HEK293 (cell line): Measurements from ENCODE around the gene HOXB7.

Experiments
- CTCF ChIP-seq: fragments of 450-650 bp; formaldehyde crosslinking; IDR thresholded peaks from 2 replicates; pipeline ENCODE4 v1.5.1; 2016; ENCODE audit warnings: missing biosample characterization, missing genetic modification characterization
- KLF16 ChIP-seq: fragments of 450-650 bp; formaldehyde crosslinking; IDR thresholded peaks from 2 replicates; pipeline ENCODE4 v1.5.1; 2017; ENCODE audit warnings: missing biosample characterization, missing genetic modification characterization
- ZNF488 ChIP-seq: fragments of 450-650 bp; formaldehyde crosslinking; IDR thresholded peaks from 2 replicates; pipeline ENCODE4 v1.5.1; 2016; ENCODE audit warnings: missing biosample characterization, missing genetic modification characterization
- ZNF548 ChIP-seq: fragments of 450-650 bp; formaldehyde crosslinking; IDR thresholded peaks from 2 replicates; pipeline ENCODE4 v1.5.1; 2016; ENCODE audit warnings: missing biosample characterization, missing genetic modification characterization
- TF ChIP-seq, protein P1 (sequence below): fragments of 450-650 bp; formaldehyde crosslinking; IDR thresholded peaks from 2 replicates; pipeline ENCODE4 v1.5.1; 2017; ENCODE audit warnings: missing biosample characterization, missing genetic modification characterization

GRCh38 chr17:48639136-48639535, 28.3 kb upstream of the HOXB7 start:
- TF ChIP-seq ZNF488 (tag by site-specific recombination) = no peak
- TF ChIP-seq ZNF548 = no peak
- TF ChIP-seq, protein P1, sequence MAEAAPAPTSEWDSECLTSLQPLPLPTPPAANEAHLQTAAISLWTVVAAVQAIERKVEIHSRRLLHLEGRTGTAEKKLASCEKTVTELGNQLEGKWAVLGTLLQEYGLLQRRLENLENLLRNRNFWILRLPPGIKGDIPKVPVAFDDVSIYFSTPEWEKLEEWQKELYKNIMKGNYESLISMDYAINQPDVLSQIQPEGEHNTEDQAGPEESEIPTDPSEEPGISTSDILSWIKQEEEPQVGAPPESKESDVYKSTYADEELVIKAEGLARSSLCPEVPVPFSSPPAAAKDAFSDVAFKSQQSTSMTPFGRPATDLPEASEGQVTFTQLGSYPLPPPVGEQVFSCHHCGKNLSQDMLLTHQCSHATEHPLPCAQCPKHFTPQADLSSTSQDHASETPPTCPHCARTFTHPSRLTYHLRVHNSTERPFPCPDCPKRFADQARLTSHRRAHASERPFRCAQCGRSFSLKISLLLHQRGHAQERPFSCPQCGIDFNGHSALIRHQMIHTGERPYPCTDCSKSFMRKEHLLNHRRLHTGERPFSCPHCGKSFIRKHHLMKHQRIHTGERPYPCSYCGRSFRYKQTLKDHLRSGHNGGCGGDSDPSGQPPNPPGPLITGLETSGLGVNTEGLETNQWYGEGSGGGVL = no peak
- no peak for TF ChIP-seq CTCF (tag by site-specific recombination)
- TF ChIP-seq KLF16 (tag by site-specific recombination) = no peak
